RWPE1 (cell line): Measurements from ENCODE around the gene MTA2.
A peak's percentile ranks its signal among the peaks of the same experiment; 100 is the strongest.

Experiments used
- CTCF ChIA-PET: fragments of 350-600 bp; sonication (Branson Sonifier 250); formaldehyde crosslinking; extraction: SDS; loops from one replicate; lab custom pipeline; 2021; lab: Yijun Ruan, JAX
- POLR2A ChIA-PET: fragments of 400-600 bp; formaldehyde crosslinking; extraction: SDS; loops from one replicate; lab custom pipeline; 2020; ENCODE audit warnings: antibody characterized with exemption; ENCODE audit not compliant: low non-redundant PET; lab: Yijun Ruan, JAX
- DNase-seq: peaks from one replicate; pipeline ENCODE4 v3.0.0; 2012; ENCODE audit warnings: low spot score
- H3K27ac ChIP-seq: fragments of 450-650 bp; 2 replicates; pipeline ENCODE4 v1.5.1; 2017
- CTCF ChIP-seq: fragments of 450-650 bp; conservative IDR thresholded peaks from 2 replicates; pipeline ENCODE4 v1.5.1; 2017; ENCODE audit warnings: low read depth, mild to moderate bottlenecking

MTA2 gene

DNA sequence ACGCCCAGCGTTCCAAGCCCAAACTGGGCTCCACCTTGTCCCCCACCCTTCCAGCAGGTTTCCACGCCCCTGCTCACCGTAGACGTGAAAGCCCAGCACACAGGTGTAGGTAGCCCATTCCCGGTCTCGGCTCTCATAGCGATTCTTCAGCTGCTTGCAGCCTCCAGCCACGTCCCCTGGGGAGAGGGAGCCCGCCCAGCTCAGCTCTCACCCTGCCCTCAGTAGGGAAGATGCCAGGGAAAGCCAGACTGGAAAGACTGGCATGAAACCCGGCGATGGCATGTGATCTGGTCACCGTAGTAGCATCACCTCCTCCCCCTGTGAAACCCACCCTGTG lies 1.4 kb upstream of the MTA2 start:
- CTCF ChIA-PET: interaction anchor here (0.9 to 1.0 kb wide), 2 partner anchors 9 to 33 kb away, joined by 3 read pairs; no protein-coding TSS in a partner anchor

DNA sequence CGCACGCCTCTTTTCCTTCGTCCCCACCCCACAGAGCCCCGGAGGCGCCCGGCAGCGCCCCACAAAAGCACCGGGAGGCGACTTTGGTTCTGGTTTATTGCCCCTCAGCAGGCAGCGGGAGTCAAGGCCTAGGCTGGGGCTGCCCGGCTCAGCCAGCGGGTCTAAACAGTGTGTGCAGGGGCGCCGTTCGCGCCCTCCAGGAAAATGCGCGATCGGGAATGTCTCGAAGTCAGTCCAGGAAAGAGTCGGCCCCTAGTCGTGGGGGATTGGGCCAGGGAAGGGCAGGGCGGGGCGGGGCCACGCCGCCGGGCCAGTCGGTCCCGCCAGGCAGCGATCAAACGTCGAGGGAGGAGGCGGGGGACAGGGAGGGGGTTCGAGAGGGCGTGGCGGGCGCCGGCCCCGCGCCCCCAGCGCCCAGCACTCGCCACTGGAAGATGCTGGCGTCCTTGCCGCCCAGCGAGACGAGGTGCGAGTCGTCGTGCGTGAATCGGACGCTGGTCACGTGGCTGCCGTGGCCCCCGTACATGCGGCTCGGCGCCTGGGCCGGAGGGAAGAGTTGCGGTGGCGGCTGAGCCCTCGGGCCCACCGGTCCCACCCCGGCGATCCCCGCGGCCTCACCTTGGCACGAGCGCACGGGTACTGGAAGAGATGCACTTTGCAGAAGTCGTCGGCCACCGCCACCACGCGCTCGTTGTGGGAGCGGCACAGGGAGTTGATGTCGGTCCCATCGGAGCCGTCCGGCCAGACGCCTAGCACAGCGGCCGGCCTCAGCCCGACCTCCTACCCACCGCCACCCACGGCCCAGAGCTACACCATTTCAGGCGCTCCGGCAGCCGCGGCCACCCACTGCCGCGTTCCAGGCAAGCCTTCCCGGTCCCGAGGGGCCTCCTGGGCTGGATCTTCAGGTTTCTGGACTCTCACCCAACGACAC lies 741 bp upstream of the MTA2 start:
- ChIA-PET POLR2A (interaction anchor here (0.5 to 2.3 kb wide), 6 partner anchors 10 to 195 kb away, joined by 3 to 24 read pairs (median 6); partner anchors contain the start of genes B3GAT3, C11orf98, CSKMT and TUT1), CTCF (interaction anchor here (0.6 to 1.0 kb wide), 3 partner anchors 9 to 283 kb away, joined by 3 to 5 read pairs (median 3); no protein-coding TSS in a partner anchor)
- peak overlapping the region; percentile 98 for H3K27ac ChIP-seq
- peak; percentile 79 for DNase-seq
- TF ChIP-seq CTCF: peak; percentile 25

More for the DNA sequence above, 1.4 kb upstream of the MTA2 start:
- POLR2A ChIA-PET: interaction anchor here (0.9 kb wide), 1 partner anchor 11 kb away, joined by 3 read pairs; no protein-coding TSS in a partner anchor
- DNase-seq: no peak
- peak overlapping the region; percentile 98 for H3K27ac ChIP-seq
- TF ChIP-seq CTCF: no peak

DNA sequence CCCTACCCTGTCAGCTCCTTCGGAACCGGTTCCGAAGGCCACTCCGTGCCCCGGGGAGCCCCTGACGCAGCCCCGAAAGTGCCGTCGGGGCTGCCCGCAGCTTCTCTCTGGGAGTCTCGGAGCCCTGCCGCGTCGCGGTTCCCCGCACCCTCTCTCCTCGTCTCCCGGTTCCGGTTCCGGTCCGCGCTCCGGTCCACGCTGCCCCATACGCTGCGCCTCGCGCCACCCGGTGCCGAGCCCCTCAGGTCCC lies 618 bp downstream of the MTA2 start:
- POLR2A ChIA-PET: interaction anchor here (0.6 to 2.3 kb wide), 5 partner anchors 8 to 785 kb away, joined by 3 to 24 read pairs (median 9); partner anchors contain the start of genes B3GAT3, C11orf98, CSKMT and TUT1
- H3K27ac ChIP-seq: peak overlapping the region; percentile 98
- no peak for DNase-seq
- CTCF ChIA-PET: interaction anchor here (0.6 to 1.2 kb wide), 2 partner anchors 47 to 59 kb away, joined by 4 read pairs; no protein-coding TSS in a partner anchor
- TF ChIP-seq CTCF: no peak

DNA sequence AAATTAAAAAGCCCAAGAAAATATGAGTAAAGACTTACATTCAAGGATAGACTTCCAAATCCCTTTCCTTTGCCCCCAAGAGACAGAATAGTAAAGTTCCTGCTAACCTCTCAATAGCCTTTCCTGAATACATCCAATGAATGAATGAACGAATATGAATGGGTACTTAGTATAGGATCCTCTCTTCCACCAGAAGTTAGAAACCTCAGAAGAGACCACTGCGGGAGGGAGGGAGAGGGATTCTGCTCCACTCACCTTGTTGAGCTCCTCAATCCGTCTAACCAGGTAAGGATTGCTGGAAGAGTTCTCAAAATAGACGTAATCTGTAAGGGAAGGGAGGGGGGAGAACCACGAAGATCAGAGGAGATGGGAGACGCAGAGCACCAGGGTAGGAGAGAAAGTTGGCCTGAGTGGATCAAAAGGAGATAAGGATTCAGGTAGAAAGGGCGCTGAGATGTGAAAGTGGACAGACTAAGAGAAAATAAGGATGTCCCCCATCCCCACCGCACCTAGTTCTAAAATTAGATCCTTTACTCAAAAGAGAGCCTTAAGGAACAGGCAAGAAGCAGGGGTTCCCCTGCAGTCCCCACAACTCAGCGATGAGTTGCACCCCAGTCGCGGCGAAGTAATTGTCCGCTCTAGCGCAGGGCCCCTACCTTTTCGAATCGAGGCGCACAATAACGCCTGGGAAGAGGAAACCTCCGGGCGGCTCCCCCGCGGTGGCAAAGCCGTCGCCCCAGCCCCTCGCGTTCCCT lies 1.1 kb downstream of the MTA2 start:
- no peak for TF ChIP-seq CTCF
- H3K27ac ChIP-seq: peak overlapping the region; percentile 98
- CTCF ChIA-PET: interaction anchor here (0.6 to 1.2 kb wide), 2 partner anchors 58 to 118 kb away, joined by 3 to 4 read pairs; no protein-coding TSS in a partner anchor
- DNase-seq: no peak
- POLR2A ChIA-PET: interaction anchor here (0.6 to 2.3 kb wide), 4 partner anchors 9 to 785 kb away, joined by 8 to 24 read pairs (median 11); partner anchors contain the start of genes B3GAT3, C11orf98, CSKMT and TUT1

GRCh38 chr11:62599901-62600300 lies 1.8 kb downstream of the MTA2 start:
- H3K27ac ChIP-seq: peak overlapping the region; percentile 98
- CTCF ChIA-PET: interaction anchor here (0.6 to 1.2 kb wide), 2 partner anchors 119 to 187 kb away, joined by 3 to 6 read pairs; no protein-coding TSS in a partner anchor
- TF ChIP-seq CTCF: no peak
- DNase-seq: peak; percentile 90
- POLR2A ChIA-PET: interaction anchor here (0.6 to 2.3 kb wide), 3 partner anchors 8 to 21 kb away, joined by 5 to 24 read pairs (median 13); partner anchors contain the start of genes B3GAT3 and TUT1
